ENCODE measurements around the gene TBC1D10A.

TBC1D10A gene

DNA sequence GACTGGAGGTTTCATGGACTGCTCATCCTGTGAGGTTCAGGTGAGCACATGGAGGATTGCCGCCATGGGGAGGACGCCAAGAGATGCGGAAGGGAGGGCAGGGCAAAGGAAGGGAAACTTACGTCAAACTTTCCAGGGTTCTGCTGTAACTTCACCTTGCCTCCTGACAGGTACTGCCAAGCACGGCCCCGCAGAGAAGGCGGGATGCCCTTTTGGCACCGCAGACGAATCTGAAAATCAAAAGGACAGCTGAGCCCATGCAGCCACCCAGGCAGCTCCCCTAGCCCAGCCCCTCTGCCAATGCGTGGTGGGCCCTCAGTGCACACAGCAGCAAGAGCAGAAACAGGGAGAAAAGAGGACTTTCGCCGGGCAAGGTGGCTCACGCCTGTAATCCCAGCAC is 27.4 kb downstream of the TBC1D10A start:
- TF ChIP-seq, protein P1, sequence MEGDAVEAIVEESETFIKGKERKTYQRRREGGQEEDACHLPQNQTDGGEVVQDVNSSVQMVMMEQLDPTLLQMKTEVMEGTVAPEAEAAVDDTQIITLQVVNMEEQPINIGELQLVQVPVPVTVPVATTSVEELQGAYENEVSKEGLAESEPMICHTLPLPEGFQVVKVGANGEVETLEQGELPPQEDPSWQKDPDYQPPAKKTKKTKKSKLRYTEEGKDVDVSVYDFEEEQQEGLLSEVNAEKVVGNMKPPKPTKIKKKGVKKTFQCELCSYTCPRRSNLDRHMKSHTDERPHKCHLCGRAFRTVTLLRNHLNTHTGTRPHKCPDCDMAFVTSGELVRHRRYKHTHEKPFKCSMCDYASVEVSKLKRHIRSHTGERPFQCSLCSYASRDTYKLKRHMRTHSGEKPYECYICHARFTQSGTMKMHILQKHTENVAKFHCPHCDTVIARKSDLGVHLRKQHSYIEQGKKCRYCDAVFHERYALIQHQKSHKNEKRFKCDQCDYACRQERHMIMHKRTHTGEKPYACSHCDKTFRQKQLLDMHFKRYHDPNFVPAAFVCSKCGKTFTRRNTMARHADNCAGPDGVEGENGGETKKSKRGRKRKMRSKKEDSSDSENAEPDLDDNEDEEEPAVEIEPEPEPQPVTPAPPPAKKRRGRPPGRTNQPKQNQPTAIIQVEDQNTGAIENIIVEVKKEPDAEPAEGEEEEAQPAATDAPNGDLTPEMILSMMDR (conservative IDR thresholded peaks at IDR 0.05; ENCODE audit: low read depth, low read length) = no peak
- DNase-seq (ENCODE audit: low read depth) = no peak
- H3K4me3 ChIP-seq (ENCODE audit: low read length) = no peak overlapping the region

DNA sequence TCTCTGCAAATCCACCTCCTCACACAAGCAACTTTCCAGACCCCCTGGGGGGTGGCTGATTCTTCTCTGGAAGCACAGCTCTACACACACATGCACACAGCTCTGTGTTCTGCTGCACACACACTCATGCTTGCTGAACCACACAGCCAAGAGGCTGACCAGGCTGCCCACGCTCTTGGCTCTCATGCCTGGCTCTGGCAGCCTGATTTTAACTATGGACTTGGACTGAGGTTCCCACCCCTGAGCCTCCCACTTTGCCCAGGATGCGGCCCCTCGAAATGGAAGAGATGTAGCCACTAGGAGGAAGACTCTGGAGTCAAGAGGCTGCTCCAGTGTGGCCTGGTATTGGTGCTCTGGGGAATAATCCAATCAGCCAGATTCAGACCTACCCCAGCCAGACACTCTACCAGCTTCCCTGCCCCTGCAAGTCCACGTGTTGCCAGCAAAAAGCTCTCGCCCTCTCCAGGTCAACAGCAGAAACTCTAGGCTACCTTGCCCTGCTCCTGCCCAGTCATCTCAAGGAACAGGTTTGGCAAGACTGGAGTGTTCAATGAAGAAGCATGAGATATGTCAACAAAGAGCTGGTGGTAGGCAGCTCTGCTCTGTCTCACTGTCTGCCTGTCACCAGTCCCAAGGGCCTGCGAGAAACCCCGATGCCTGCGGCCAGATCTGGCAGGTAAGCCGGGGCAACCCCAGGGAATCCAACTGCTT is 28.6 kb downstream of the TBC1D10A start:
- H3K4me3 ChIP-seq (ENCODE audit: low read length) = no peak overlapping the region
- TF ChIP-seq, protein P1 (conservative IDR thresholded peaks at IDR 0.05; ENCODE audit: low read depth, low read length) = no peak
- no peak for DNase-seq (ENCODE audit: low read depth)

DNA sequence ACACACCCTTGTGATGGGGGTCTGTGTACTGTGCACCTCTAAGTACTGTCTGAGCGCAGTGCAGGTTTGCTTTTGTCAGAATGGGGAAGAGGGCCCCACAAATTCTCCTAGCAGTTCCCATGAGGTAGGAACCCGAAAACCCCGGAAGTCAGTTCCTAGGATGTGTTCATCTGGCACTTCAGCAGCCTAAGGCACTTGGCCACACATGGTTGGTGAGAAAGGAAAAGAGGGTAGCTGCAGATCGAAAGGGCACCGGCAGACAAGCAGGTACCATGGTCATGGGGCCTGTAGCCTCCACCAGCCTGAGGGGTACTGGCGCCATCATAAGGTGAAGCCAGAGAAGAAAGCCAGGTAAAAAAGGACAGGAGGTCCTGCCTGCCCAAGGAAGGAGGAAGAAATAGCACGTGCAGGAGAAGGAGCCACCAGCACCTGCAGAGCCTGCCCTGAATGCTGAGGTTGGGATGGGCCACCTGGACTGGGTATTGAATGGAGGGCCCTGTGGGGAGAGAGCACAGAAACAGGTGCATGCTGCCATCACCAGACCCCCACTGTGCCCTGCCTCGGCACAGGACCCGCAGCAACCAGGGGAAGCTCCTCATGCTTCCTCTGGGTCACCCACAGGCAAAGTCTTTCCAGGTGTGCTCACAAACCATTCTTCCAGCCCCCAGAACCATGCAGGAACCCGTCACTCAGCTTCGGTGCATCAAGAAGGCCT is 29.3 kb downstream of the TBC1D10A start:
- no peak overlapping the region for H3K4me3 ChIP-seq (ENCODE audit: low read length)

DNA sequence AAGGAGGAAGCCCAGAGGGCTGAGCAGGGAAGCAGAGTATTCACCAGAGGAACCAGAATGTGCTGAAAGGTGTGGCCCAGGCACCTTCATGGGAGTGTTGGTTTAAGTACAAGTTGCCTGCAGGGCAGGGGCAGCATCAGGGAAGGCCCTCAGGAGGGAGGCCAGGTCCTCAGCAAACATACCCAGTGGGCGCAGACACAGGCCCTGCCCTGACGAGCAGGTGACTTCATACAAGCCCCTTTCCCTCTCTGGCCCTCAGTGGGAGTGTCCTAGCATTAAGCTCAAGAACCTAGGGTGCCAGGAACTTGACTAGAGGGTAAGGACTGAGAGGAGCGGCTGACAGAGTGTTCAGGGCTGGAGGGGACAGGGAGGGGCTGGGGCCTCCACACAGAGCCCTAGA is 29.9 kb downstream of the TBC1D10A start:
- no peak overlapping the region for H3K4me3 ChIP-seq (ENCODE audit: low read length)
- no peak for DNase-seq (ENCODE audit: low read depth)
- TF ChIP-seq, protein P1 (conservative IDR thresholded peaks at IDR 0.05; ENCODE audit: low read depth, low read length) = no peak

More for the DNA sequence above, 29.3 kb downstream of the TBC1D10A start:
- DNase-seq (ENCODE audit: low read depth) = no peak
- TF ChIP-seq, protein P1 (conservative IDR thresholded peaks at IDR 0.05; ENCODE audit: low read depth, low read length) = no peak

DNA sequence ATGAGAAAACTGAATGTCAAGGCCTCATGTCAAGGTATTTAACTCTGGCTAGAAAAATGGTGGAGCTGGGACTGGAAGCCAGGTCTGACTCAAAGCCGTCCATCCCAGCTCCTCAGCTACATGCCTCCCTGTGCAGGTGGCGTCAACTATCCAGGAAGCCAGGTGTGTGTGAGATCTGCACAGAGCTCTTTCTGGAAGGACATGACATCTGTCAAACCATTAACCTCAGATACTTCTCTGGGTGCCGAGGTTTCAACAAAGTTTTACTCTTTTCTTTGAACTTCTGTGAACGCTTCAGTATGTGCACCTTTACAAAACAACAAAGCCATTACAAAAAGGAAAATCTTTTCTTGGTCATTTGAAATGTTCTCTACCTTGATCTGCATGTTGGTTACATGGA is 30.4 kb downstream of the TBC1D10A start:
- H3K4me3 ChIP-seq (ENCODE audit: low read length) = no peak overlapping the region
- TF ChIP-seq, protein P1 (conservative IDR thresholded peaks at IDR 0.05; ENCODE audit: low read depth, low read length) = no peak
- DNase-seq (ENCODE audit: low read depth) = no peak

DNA sequence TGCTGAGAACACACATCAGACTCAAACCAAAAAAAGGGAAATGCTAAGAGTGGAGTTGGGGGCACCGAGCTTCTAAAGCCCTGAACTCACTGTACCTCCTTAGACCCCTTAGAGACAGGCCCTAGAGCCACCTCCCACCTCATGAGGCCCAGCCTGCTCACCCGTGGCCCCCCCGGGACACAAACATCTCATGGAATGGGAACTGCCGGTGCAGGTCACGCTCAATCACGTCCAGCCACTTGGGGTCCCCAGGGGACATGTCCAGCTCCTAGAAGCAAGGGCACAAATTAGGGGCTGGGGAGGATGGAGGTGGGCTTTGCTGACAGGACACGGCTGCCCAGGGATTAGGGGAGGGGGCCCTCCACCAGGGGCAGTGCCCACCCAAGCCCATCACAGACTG is 31.2 kb downstream of the TBC1D10A start:
- no peak overlapping the region for H3K4me3 ChIP-seq (ENCODE audit: low read length)
- TF ChIP-seq, protein P1 (conservative IDR thresholded peaks at IDR 0.05; ENCODE audit: low read depth, low read length) = no peak
- DNase-seq (ENCODE audit: low read depth) = no peak

DNA sequence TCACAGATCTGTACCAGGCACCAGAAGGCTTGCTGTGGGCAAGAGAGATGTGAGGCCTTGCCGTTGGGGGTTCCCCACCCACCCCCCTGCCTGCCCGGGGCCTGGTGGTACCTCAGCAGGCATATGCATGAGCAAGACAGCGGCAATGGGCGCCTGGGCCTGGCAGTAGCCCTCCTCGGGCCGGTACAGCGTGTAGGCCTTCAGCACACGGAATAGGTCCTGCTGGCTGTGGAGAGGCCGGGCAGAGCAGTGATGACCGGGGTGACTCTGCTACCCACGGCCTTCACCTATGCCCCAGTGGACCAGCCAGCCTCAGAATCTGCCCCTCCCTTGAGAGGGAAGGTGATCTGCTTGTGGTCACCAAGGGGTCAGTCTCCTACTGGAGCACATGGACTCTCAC is 31.9 kb downstream of the TBC1D10A start:
- TF ChIP-seq, protein P1 (conservative IDR thresholded peaks at IDR 0.05; ENCODE audit: low read depth, low read length) = no peak
- H3K4me3 ChIP-seq (ENCODE audit: low read length) = no peak overlapping the region
- no peak for DNase-seq (ENCODE audit: low read depth)

All from retinal pigment epithelial cell (primary cell).